Type B pancreatic cell (in vitro differentiated cells): ENCODE results near the gene HRAS. TPM values are rescaled to one million over a fixed set of nuclear protein-coding genes. Genes with fewer than 3 reads are reported as not detected.

Experiments used
- DNase-seq: peaks from one replicate; pipeline ENCODE4 v3.0.0; 2021; ENCODE audit warnings: mixed read lengths; ENCODE audit not compliant: unreplicated experiment; ENCODE audit errors: extremely low spot score
- H3K27ac Mint-ChIP-seq: 2 replicates; pipeline ENCODE4 v1.8.0; 2021; ENCODE audit warnings: mild to moderate bottlenecking, mixed read lengths
- H3K27me3 Mint-ChIP-seq: 2 replicates; pipeline ENCODE4 v1.8.0; 2021; ENCODE audit warnings: mixed read lengths
- H3K36me3 Mint-ChIP-seq: 2 replicates; pipeline ENCODE4 v1.8.0; 2021; ENCODE audit warnings: mixed read lengths
- H3K4me1 Mint-ChIP-seq: one replicate; pipeline ENCODE4 v1.8.0; 2021; ENCODE audit warnings: mixed read lengths; ENCODE audit not compliant: unreplicated experiment
- H3K4me3 Mint-ChIP-seq: 2 replicates; pipeline ENCODE4 v1.8.0; 2021; ENCODE audit warnings: mild to moderate bottlenecking, mixed read lengths
- H3K9me3 Mint-ChIP-seq: 2 replicates; pipeline ENCODE4 v1.8.0; 2021; ENCODE audit warnings: mixed read lengths
- CTCF ChIP-seq: fragments of 200-600 bp; sonication (generic); conservative IDR thresholded peaks from 2 replicates; pipeline ENCODE4 v1.5.0; 2021; ENCODE audit warnings: antibody characterized with exemption, mild to moderate bottlenecking
- total RNA-seq: library from RNA; stranded (reverse); gene quantifications from 2 replicates; pipeline ENCODE4 v1.2.1, GENCODE V29; 2021; ENCODE audit warnings: low replicate concordance

HRAS gene
- total RNA-seq, 1 donor from 2014 or later: 63.1 TPM

- no peak overlapping the region for H3K4me3 Mint-ChIP-seq
- no peaks in the 10 kb centered on the region for H3K27me3 Mint-ChIP-seq
- H3K36me3 Mint-ChIP-seq: no peaks in the 10 kb centered on the region
- no peaks in the 10 kb centered on the region for H3K4me1 Mint-ChIP-seq
- no peak for TF ChIP-seq CTCF
- DNase-seq: no peak
- no peaks in the 10 kb centered on the region for H3K9me3 Mint-ChIP-seq
- no peak overlapping the region for H3K27ac Mint-ChIP-seq
Observed at GRCh38 chr11:545171-545570, 9.8 kb upstream of the HRAS start.

- Mint-ChIP-seq H3K4me1 (no peaks in the 10 kb centered on the region), H3K27ac (no peak overlapping the region), H3K36me3 (no peaks in the 10 kb centered on the region), H3K4me3 (no peak overlapping the region), H3K27me3 (no peaks in the 10 kb centered on the region), H3K9me3 (no peaks in the 10 kb centered on the region)
- no peak for DNase-seq
- no peak for TF ChIP-seq CTCF
Observed at GRCh38 chr11:544817-545166, 9.4 kb upstream of the HRAS start.

GRCh38 chr11:541433-541885 lies 6.1 kb upstream of the HRAS start:
- Mint-ChIP-seq H3K4me1 (no peaks in the 10 kb centered on the region), H3K36me3 (no peaks in the 10 kb centered on the region), H3K9me3 (no peaks in the 10 kb centered on the region), H3K4me3 (no peak overlapping the region), H3K27ac (no peak overlapping the region), H3K27me3 (peaks cover 14% of the 10 kb centered on the region)
- TF ChIP-seq CTCF: no peak
- DNase-seq: no peak

- Mint-ChIP-seq H3K9me3 (no peaks in the 10 kb centered on the region), H3K36me3 (no peaks in the 10 kb centered on the region), H3K4me1 (no peaks in the 10 kb centered on the region), H3K27ac (no peak overlapping the region), H3K4me3 (no peak overlapping the region), H3K27me3 (peaks cover 18% of the 10 kb centered on the region)
- DNase-seq: no peak
- no peak for TF ChIP-seq CTCF
Observed at GRCh38 chr11:540583-541432, 5.4 kb upstream of the HRAS start.

- Mint-ChIP-seq H3K27ac (no peak overlapping the region), H3K27me3 (peaks cover 18% of the 10 kb centered on the region), H3K4me1 (no peaks in the 10 kb centered on the region), H3K36me3 (no peaks in the 10 kb centered on the region), H3K9me3 (no peaks in the 10 kb centered on the region), H3K4me3 (no peak overlapping the region)
- no peak for DNase-seq
- TF ChIP-seq CTCF: no peak
Observed at GRCh38 chr11:539971-540481, 4.7 kb upstream of the HRAS start.
